Smooth muscle cell (in vitro differentiated cells): Measurements from ENCODE around the gene CRELD1. TPM values are rescaled to one million over a fixed set of nuclear protein-coding genes. Genes with fewer than 3 reads are reported as not detected.

Source experiments
- DNase-seq: peaks from one replicate; lab custom pipeline; 2025; ENCODE audit not compliant: unreplicated experiment; lab: John Stamatoyannopoulos, UW
- H2AFZ ChIP-seq: fragments of 200-600 bp; sonication (generic); 2 replicates; pipeline ENCODE4 v1.6.0; 2016; ENCODE audit warnings: antibody characterized with exemption, low read depth, mild to moderate bottlenecking
- H3F3A ChIP-seq: fragments of 200-600 bp; sonication (generic); 2 replicates; pipeline ENCODE4 v1.6.0; 2017; ENCODE audit warnings: antibody characterized with exemption, low read depth
- H3K27ac ChIP-seq: fragments of 200-600 bp; sonication (generic); 2 replicates; pipeline ENCODE4 v1.5.1; 2016; ENCODE audit warnings: low read depth, mild to moderate bottlenecking
- H3K27me3 ChIP-seq: fragments of 200-600 bp; sonication (generic); 2 replicates; pipeline ENCODE4 v1.6.1; 2016; ENCODE audit warnings: low read depth, mild to moderate bottlenecking
- H3K36me3 ChIP-seq: fragments of 200-600 bp; sonication (generic); 2 replicates; pipeline ENCODE4 v1.5.1; 2016; ENCODE audit warnings: low read depth
- H3K4me1 ChIP-seq: fragments of 200-600 bp; sonication (generic); 2 replicates; pipeline ENCODE4 v1.5.1; 2016; ENCODE audit warnings: low read depth
- H3K4me2 ChIP-seq: fragments of 200-600 bp; sonication (generic); 2 replicates; pipeline ENCODE4 v1.6.0; 2016; ENCODE audit warnings: mild to moderate bottlenecking
- H3K4me3 ChIP-seq: fragments of 200-600 bp; sonication (generic); 2 replicates; pipeline ENCODE4 v1.5.1; 2016; ENCODE audit warnings: mild to moderate bottlenecking
- H3K79me2 ChIP-seq: fragments of 200-600 bp; sonication (generic); 2 replicates; pipeline ENCODE4 v1.6.0; 2016; ENCODE audit warnings: low read depth, mild to moderate bottlenecking
- H3K9ac ChIP-seq: fragments of 200-600 bp; sonication (generic); 2 replicates; pipeline ENCODE4 v1.6.0; 2016; ENCODE audit warnings: low read depth
- H3K9me3 ChIP-seq: fragments of 200-600 bp; sonication (generic); replicated peaks from 2 replicates; pipeline ENCODE4 v1.5.1; 2016; ENCODE audit warnings: low read depth
- H4K20me1 ChIP-seq: fragments of 200-600 bp; sonication (generic); 2 replicates; pipeline ENCODE4 v1.6.0; 2016; ENCODE audit warnings: low read depth
- CTCF ChIP-seq: fragments of 200-600 bp; sonication (generic); IDR thresholded peaks from 2 replicates; pipeline ENCODE4 v1.5.1; 2017; ENCODE audit warnings: borderline replicate concordance, mild to moderate bottlenecking, antibody characterized with exemption; ENCODE audit not compliant: insufficient read depth, poor library complexity, severe bottlenecking
- WGBS: methylation state at CpG from one replicate; pipeline ENCODE4 v1.1.7; 2016; ENCODE audit warnings: low lambda C conversion rate; 5-methylcytosine and 5-hydroxymethylcytosine counted together
- polyA plus RNA-seq: library from polyadenylated mRNA; unstranded; fragments of >200 nt; fragmentation: Nextera tagmentation; extraction: Ambion mirVana; gene quantifications from 2 replicates; pipeline ENCODE4 v1.2.1, GENCODE V29; 2016
- total RNA-seq: library from RNA; depleted of rRNA; stranded (reverse); fragments of >200 nt; gene quantifications from 2 replicates; pipeline ENCODE4 v1.2.3, GENCODE V29; 2014

Gene CRELD1
- total and polyA plus RNA-seq, 2 experiments from 2014 or later: 25.8 to 68.6 TPM

GRCh38 chr3:9901967-9902366 lies 31.7 kb upstream of the CRELD1 start:
- Histone ChIP-seq H3K4me1 (peaks cover 3% of the 10 kb centered on the region), H3K4me3 (no peak overlapping the region), H3K27me3 (no peaks in the 10 kb centered on the region), H3F3A (no peaks in the 10 kb centered on the region), H2AFZ (peak overlapping the region; percentile 17), H4K20me1 (no peaks in the 10 kb centered on the region), H3K79me2 (no peaks in the 10 kb centered on the region), H3K9ac (no peak overlapping the region), H3K9me3 (no peaks in the 10 kb centered on the region), H3K36me3 (no peaks in the 10 kb centered on the region), H3K4me2 (peak overlapping the region; percentile 2), H3K27ac (no peak overlapping the region)
- TF ChIP-seq CTCF: no peak
- 81% methylated on average over 5 of the region's 5 CpGs for WGBS
- DNase-seq: no peak

- TF ChIP-seq CTCF: no peak
- H3K4me3 ChIP-seq: peak within 1 kb of the TSS; percentile 28
Observed at GRCh38 chr3:9902372-9903237, 31.0 kb upstream of the CRELD1 start, which contains the start of gene IL17RE. Gene IL17RE (plus strand): TSS chr3:9902848. CDS start chr3:9902933, 85 bp downstream.

GRCh38 chr3:9903238-9903624 lies 30.4 kb upstream of the CRELD1 start:
- peak overlapping the region; percentile 54 for H3K27ac ChIP-seq
- peak overlapping the region; percentile 28 for H3K4me3 ChIP-seq
- peak overlapping the region; percentile 67 for H2AFZ ChIP-seq
- no peaks in the 10 kb centered on the region for H3K27me3 ChIP-seq
- H3K9me3 ChIP-seq: no peaks in the 10 kb centered on the region
- whole genome bisulfite sequencing: 33% methylated on average over 4 of the region's 4 CpGs
- H4K20me1 ChIP-seq: no peaks in the 10 kb centered on the region
- H3K36me3 ChIP-seq: no peaks in the 10 kb centered on the region
- no peak for DNase-seq
- no peaks in the 10 kb centered on the region for H3F3A ChIP-seq
- no peak overlapping the region for H3K9ac ChIP-seq
- no peaks in the 10 kb centered on the region for H3K79me2 ChIP-seq
- peaks cover 3% of the 10 kb centered on the region for H3K4me1 ChIP-seq
- peak overlapping the region; percentile 74 for H3K4me2 ChIP-seq
- no peak for TF ChIP-seq CTCF

More at GRCh38 chr3:9902372-9903237, 31.0 kb upstream of the CRELD1 start, which contains the start of gene IL17RE:
- no peaks in the 10 kb centered on the region for H3F3A ChIP-seq
- H3K27ac ChIP-seq: peak within 1 kb of the TSS; percentile 54
- 58% methylated on average over 12 of the region's 13 CpGs for WGBS
- no peak within 1 kb of the TSS for H3K9ac ChIP-seq
- peak within 1 kb of the TSS; percentile 74 for H3K4me2 ChIP-seq
- H4K20me1 ChIP-seq: no peaks in the 10 kb centered on the region
- H3K27me3 ChIP-seq: no peaks in the 10 kb centered on the region
- no peaks in the 10 kb centered on the region for H3K36me3 ChIP-seq
- H3K4me1 ChIP-seq: peaks cover 3% of the 10 kb centered on the region
- H3K9me3 ChIP-seq: no peaks in the 10 kb centered on the region
- no peaks in the 10 kb centered on the region for H3K79me2 ChIP-seq
- H2AFZ ChIP-seq: peak within 1 kb of the TSS; percentile 67
- no peak for DNase-seq

- Histone ChIP-seq H3K36me3 (no peaks in the 10 kb centered on the region), H2AFZ (no peak overlapping the region), H3F3A (no peaks in the 10 kb centered on the region), H3K9me3 (no peaks in the 10 kb centered on the region), H4K20me1 (no peaks in the 10 kb centered on the region), H3K4me1 (peaks cover 3% of the 10 kb centered on the region), H3K27ac (peak overlapping the region; percentile 54), H3K27me3 (no peaks in the 10 kb centered on the region), H3K4me3 (no peak overlapping the region), H3K79me2 (no peaks in the 10 kb centered on the region), H3K4me2 (peak overlapping the region; percentile 74), H3K9ac (no peak overlapping the region)
- DNase-seq: no peak
- TF ChIP-seq CTCF: no peak
- 98% methylated on average over 4 of the region's 4 CpGs for WGBS
Observed at GRCh38 chr3:9903904-9904303, 29.7 kb upstream of the CRELD1 start.
